HG02938 (cell line): ENCODE results near the gene FIBP.
A peak's percentile ranks its signal among the peaks of the same experiment; 100 is the strongest.

Experiments used
- ATAC-seq: cut with Tn5 transposase; IDR thresholded peaks from one replicate; pipeline ENCODE4 v1.9.1; 2021; ENCODE audit warnings: mild to moderate bottlenecking, moderate library complexity; ENCODE audit not compliant: unreplicated experiment

Gene FIBP

DNA sequence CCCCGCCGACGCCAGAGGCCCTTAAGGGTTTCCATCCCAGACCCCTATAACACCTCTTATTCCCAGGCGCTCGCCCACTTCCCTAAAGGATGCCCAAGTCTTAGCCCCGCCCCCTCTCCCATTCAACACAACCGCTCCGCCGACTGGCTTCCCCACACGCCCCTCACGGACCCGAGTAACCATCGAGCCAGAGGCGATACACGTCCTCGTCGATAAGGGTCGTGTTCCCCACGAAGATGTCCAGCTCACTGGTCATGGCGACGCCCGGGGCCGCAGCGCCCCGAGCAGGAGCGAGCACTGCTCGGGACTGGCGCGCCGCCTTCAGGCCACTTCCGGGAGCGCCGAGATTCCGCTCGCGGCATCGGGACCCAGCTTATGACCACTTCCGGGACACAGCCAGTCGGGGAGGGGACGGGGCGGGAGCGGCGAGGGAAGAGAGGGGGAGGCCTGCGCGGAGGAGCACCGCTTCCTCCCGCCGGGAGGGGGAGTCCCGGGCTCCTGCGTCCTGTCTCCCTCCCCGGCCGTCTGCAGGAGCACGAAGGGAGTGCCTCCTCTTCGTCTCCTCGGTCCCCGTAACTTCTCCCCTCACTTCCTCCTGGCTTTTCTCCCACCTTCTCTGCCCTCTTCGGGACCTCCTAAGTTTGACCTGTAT lies at the start of gene FIBP:
TSS of gene FIBP (minus strand) at position 309 of the 652 bp plus-strand sequence. CDS start at position 256, 53 bp downstream.
- ATAC-seq: peak; percentile 44

DNA sequence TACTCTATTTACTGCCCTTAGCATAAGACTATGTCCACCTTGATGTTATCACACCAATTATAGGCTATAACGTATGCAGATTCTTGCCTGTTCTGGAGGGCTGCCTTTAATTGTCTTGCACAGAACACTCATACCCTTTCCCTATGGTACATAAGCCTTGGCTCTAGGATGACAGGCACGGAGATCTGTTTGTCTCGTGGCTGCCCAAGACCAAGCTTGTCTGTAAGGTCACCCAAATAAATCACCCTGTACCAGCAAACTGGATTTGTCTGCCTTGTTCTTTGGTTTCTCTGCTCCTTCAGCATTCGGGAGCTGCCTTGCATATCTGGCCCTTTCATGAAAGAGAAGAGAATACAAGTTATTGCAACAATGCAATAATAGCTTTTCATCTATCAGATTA lies 49.5 kb upstream of the FIBP start:
- ATAC-seq: no peak

DNA sequence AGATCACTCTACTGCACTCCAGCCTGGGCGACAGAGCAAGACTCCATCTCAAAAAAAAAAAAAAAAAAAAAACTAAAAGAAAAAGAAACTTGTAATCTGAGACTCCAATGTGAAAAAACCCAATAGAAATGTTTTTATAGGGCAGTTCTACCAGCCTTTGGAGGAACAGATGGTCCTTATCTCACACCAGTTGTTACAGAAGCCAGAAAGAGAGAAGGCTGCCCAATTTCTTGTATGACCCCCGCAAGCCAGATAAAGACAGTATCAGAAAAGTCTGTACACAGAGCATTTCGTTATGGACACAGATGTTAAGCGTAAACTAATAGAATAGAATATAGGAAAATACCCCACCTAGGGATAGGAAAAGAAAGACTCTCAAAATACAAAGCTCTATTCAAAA lies 45.7 kb upstream of the FIBP start:
- ATAC-seq: no peak

DNA sequence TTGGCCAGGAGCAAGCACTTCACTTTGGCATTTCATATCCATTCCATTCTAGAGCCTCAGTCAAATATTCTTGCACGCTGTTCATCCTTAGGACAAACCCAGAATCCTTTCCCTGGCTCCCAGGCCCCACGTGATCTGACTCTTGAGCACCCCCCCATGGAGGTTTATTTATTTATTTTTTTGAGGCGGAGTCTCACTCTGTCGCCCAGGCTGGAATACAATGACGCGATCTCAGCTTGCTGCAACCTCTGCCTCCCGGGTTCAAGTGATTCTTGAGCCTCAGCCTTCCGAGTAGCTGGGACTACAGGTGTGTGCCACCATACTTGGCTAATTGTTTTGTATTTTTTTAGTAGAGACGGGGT lies 44.3 kb upstream of the FIBP start:
- ATAC-seq: no peak

DNA sequence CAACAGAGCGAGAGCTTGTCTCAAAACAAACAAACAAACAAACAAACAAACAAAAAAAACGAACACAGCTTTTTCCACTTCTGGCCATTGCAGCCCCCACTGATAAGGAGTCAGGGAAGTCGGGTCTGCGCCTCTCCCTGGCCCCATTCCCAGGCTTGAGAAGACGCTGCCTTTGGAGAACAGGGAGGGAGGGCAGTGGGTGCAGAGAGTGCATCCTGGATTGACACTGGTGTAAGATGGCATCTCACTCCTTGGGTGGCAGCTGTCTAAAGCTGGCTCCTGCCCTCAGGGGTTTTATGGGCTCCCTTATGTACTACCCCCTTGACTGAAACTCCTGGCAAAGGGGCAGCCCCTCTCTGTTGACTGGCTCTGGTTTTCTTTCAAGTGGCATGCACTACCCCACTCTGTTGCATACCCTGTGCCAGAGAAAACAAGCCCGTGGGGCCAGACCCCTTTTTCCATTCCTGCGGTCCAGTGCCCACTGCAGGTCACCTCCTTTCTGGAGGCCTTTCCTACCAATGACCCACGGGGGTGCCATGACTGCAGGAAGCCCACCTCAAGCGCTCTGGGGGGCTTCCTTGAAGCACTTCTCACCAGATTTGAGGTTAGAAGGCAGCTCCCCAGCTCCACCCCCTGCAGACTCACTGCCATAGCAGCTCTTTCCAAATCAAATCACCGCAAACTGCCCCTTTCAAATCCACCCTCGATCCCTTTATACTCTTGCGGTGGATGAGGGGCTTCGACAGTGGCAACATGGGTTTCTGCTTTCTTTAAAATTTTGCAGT lies 43.7 kb upstream of the FIBP start:
- ATAC-seq: no peak

DNA sequence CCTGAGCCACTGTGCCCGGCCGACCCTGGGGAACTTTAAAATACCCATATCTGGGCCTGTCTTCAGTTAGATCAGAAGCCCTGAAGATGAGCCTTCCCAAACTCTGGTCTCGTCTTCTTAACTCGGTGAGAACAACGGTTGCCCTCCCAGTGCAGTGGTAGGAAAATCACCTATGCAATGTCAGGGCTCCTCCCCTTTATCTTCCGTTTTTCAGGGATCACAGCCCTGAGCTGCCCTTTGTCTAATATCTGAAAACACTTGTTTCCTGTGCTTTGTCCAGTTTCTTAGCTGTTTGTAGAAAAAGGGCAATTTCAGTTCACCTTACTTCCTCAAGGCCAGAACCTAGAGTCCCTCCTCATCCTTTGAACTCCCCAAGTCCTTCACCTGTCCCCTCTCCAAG lies 40.4 kb upstream of the FIBP start:
- ATAC-seq: no peak

DNA sequence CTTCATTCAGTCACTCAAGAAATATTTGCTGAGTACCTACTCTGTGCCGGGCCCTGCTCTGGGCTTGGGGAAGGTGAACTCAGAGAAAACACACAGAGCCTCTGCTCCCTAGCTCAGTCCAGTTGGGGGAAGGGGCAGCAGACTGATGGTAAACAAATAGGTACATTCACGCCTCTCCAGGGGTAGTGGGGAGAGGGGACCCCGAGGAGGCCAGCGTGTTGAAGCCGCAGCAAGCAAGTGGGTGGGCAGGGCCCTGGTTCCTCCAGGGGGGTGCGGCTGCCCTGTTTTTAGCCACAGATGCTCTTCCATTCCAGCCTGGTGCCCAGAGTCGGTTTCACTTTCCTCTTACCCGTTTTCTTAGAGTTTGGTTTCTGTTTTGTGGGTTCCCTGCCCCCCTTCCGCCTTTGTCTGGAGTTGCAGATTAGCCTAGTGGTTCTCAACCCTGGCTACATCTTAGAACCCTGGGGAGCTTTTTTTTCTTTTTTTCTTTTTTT lies 39.7 kb upstream of the FIBP start:
- ATAC-seq: no peak

DNA sequence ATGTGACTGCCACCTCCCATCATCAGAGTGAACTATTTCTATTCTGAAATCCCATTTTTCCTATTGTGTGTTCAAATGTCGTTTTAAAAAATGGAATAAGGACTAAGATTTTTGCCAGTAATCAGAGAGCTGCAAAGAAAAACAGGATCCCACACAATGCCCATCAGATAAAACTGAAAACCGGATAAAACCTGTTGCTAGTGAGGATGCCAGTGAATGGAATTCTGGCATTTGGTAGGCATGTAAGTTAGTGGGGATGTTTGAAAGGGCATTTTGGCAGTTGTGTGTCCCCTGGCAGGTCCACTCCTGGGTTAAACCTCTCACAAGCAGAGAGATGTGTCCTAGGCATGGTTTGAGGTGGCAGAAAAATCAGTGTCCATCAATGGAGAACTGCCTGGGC lies 37.1 kb upstream of the FIBP start:
- ATAC-seq: no peak

DNA sequence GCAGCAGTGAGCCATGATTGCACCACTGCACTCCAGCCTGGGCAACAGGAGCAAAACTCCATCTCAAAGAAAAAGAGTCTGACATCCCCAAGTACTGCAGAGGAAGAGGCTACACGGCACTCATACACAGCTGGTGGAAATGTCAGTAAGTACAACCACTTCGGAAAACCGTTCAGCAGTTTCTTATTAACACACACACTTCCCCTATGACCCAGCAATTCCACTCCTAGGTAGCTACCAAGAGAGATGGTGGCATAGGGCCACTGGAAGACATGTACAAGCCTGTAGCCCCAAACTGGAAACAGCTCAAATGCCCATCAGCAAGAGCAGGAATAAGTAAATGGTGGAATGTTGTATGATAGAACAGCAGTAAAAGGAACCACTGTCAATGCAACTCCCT lies 34.3 kb upstream of the FIBP start:
- no peak for ATAC-seq

DNA sequence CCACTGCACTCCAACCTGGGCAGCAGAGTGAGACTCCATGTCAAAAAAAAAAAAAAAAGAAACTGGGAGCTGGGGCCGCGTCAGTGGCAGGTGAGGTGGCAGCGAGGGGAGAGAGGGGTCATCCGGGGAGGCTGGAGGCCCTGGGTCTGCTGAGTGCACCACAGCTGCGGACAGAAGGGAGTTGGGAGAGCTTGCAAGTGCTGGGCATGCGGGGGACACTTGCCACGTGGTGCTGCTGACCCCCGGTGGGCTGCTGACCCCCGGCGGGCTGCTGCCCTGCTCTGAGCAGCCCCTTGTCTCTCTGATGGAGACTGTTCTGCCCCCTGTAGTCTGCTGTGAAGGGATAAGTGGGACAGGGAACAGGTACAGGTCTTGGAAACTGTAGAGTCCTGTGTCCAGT lies 33.6 kb upstream of the FIBP start:
- no peak for ATAC-seq

DNA sequence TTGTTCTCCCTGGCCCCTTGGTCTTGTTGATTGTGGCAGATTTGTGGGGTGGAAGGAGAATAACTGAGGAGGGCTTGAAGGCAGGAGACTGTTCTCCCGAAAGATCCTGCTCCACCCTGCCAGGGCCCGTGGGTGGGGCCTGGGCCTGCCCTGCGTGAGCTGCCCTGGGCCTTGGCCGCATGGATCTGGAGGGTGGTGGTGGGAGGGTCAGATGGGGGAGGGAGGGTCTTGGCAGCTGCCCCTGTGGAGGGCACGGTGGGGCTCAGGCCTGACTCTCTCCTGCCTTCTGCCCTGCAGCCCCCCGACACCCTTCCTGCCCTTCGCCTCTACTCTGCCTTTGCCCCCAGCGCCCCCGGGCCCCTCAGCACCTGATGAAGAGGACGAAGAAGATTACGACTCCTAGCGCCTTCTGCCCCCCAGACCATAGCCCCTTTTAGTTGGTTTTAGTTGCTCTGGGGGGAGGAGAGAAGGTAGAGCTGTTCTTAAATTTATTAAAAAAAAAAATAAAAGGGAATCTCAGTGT lies 32.8 kb upstream of the FIBP start:
- ATAC-seq: no peak

DNA sequence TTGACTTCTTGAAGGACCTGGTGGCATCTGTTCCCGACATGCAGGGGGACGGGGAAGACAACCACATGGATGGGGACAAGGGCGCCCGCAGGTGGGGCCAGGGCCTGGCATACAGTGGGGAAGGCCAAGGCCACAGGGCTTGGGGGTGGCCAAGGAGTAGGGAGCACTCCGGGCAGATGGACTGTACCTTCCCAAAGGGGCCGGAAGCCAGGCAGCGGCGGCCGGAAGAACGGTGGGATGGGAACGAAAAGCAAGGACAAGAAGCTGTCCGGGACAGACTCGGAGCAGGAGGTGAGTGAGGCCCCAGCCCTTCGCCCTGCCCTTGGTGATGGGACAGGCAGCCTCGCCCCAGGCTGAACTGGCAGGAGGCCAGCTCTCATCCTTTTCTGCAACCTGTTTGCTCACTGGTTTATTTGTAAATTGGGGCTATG lies 32.1 kb upstream of the FIBP start:
- ATAC-seq: no peak

DNA sequence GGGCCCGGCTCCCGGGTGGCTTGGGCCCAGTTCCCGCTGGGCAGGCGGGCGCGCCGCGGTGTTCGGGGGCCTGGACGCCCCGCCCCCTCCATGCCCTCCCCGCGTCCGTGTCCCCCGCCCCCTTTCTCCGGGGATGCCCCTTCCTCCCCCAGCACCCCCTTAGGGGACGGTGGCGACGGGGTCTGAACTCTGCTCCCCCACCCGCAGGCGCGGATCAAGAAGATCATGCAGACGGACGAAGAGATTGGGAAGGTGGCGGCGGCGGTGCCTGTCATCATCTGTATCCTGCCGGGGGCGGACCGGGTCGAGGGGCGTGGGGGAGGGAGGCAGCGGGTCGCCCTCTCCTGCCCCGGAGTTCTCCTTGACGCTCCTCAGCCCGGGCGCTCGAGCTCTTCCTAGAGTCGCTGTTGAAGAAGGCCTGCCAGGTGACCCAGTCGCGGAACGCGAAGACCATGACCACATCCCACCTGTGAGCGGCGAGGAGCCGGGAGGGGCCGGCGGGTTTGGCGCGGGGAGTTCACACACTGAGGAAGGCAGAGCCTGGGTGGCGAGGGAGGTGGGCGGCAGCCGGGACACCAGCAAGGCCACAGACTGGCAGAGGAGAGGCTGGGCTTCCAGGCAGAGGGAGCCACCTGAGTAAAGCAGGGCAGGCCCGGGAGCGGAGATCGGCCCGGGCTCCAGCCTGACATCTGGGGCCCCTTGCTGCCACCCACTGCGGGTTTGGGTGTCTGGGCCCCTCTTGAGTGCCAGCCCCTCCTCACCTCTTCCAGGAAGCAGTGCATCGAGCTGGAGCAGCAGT lies 31.5 kb upstream of the FIBP start:
- ATAC-seq: peak; percentile 39

DNA sequence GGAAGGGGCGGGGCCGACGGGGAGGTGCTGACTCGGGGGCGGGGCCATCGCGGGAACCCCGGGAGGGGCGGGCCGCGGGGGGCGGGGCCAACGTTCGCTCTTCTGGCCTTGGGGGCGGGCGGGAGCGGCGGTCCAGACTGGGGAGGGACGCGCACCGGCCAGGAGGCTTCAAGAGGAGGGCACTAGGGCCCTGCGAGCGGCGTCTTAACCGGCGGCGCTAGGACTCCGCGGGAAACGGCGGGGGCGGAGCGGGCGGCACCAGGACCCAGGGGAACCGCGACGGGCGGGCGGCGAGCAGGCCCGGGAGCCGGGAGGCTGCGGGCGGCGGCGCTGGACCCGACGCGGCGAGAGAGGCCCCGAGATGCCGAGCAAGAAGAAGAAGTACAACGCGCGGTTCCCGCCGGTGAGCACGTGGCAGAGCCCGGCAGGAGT lies 30.9 kb upstream of the FIBP start, which contains the start of gene DRAP1:
TSS of gene DRAP1 (plus strand) at position 286 of the 432 bp plus-strand sequence. CDS start at position 362, 76 bp downstream.
- peak; percentile 70 for ATAC-seq

DNA sequence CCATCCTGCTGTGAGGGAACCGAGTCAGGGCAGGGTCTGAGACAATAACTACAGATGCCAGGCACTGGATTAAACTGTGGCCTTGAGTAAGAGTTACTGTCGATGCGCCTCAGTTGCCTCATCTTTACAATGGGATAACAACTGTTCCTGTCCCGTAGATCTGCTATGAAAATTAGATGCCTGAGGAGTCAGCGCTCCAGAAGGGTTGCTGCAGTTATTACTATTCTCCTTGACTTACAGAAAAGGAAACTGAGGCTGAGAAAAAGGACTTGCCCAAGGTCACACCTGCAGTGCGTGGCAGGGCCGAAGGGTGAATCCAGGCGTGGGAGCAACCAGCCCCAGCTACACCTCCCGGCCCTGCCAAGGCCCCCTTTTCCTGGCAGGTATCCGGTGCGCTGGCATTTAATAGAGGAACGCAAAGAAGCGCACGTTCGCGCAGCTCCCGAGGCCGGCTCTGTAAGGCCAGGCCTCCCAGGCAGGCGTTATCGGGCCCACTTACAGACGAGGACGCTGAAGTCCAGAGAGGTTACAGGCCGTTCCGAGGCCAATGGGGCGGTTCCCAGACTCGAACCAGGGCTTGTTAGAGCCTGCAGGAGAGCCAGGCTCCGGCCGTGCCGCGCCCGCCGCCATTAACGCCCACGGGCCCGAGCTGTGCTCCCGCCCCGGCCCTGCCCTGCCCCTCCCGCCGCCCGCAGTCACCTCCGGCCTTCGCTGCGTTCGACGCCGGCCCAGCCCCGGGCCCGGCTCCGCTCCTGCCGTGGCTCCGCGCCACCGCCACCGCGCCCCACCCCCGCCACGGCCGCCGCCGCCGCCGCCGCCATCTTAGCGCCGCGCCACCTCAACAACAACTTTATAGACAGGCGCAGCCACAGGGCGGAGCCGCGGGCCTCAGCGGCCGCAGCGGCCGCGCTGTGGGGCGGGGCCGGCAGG lies 30.2 kb upstream of the FIBP start, which contains the start of gene C11orf68:
TSS of gene C11orf68 (minus strand) at position 852 of the 930 bp plus-strand sequence. CDS start at position 821, 31 bp downstream.
- ATAC-seq: peak; percentile 53

DNA sequence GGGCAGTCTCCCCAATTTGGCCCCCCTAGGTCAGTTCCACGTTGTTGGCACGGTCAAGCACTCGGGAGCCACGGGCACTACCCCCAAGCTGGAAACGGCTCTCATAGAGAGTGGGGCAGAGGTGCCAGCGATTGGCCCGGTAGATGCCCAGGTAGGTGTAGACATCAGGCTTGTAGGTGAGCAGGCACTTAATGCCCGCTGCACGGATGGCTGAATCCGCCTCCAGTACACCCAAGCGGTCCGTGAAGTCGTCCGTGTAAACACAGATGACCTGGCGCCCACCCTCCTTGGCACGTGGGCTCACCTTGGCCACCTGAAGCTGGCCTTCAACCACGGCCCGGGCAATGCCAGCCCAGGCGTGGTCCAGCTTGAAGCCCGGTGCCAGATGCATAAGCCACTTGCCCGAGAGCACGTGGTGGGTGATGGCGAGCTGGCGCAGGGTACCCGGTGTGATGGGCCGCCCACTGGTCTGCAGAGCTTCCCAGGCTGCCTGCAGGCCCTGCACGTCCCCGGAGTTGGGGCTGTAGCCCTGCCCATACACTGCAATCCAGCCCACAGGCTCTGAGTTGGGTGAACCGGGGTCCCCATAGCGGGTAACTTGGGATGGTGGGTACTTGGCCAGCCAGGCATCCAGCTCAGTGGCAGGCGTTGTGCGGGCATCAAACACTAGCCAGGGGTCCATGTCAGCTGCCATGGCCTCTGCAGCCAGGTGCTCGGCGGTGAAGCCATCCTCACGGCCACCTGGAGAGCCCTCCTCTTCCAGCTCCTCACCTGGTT lies 29.4 kb upstream of the FIBP start:
- ATAC-seq: no peak

DNA sequence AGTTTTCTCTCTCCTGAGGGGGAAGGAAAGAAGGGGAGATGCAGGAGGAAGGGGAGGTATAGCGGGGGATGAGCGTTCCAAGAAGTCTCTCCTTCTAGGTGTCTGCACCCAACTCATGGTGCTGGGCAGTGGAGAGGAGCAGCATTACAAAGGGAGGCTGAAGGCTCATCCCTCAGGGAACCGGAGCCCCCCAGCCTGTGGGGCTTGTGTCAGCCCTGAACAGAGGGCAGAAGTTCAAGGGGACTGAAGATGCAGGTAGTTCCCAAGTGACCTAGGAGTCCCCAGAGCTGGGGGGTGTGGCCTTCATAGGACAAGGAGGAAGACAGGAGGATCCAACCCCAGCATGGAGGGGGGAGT lies 28.8 kb upstream of the FIBP start:
- no peak for ATAC-seq

DNA sequence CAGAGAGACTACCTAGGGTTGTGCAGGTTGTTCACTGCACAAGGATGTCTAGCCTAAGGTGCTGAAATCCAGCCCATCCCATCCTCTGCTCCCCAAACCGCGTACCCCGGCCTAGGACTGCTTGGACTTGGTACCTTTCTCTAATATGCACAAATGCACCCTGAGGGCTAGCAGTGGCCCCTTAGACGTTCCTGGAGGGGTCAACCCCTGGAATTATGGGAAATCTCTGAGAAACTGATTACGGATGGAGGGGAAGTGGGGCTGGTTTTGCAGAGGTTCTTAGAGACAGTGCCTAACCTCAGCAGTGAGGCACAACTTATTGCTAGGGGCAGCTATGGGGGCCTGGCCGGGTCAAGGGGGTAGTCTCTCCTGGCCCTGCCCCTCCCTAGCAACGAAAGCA lies 28.1 kb upstream of the FIBP start:
- ATAC-seq: no peak

DNA sequence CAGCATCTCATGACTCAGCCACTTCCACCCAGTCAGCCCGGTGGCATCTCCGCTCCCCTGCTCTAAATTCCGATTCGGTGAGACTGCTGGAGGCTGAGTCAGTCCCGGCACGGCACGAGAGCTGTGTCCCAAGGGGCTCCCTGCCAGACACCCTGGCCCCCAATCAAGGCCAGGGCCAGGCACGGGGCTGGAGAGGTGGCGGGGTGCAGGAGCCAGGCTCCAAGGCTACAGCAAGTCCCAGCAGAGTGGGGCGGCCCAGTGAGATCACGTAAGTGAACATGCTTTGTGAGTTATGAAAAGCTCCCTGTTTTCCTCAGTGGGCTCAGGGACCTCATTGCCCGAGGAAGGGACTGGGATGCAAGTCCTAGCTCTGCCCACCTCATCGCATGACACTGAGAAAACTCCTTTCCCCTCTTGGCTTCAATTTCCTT lies 27.6 kb upstream of the FIBP start:
- no peak for ATAC-seq
